Endodermal cell (in vitro differentiated cells): Measurements from ENCODE around the gene PTPRT. TPM values are rescaled to one million over a fixed set of nuclear protein-coding genes. Genes with fewer than 3 reads are reported as not detected.

Experiments
- DNase-seq: peaks from one replicate; pipeline ENCODE4 v3.0.0-alpha.2; 2017
- H3K27ac ChIP-seq: 2 replicates; pipeline ENCODE4 v1.5.1; 2013; ENCODE audit warnings: mild to moderate bottlenecking, low read depth, low read length, moderate library complexity
- H3K27me3 ChIP-seq: 2 replicates; pipeline ENCODE4 v1.6.1; 2013; ENCODE audit warnings: mild to moderate bottlenecking, low read length, moderate library complexity; ENCODE audit not compliant: insufficient read depth, control insufficient read depth, poor library complexity, severe bottlenecking
- H3K36me3 ChIP-seq: 2 replicates; pipeline ENCODE4 v1.7.0; 2013; ENCODE audit warnings: mild to moderate bottlenecking, low read length, moderate library complexity; ENCODE audit not compliant: control insufficient read depth, insufficient read depth
- H3K4me1 ChIP-seq: one replicate; pipeline ENCODE4 v1.7.0; 2013; ENCODE audit warnings: low read length; ENCODE audit not compliant: control insufficient read depth, insufficient read depth
- H3K4me3 ChIP-seq: 2 replicates; pipeline ENCODE4 v1.5.1; 2013; ENCODE audit warnings: mild to moderate bottlenecking, low read length, moderate library complexity
- H3K9ac ChIP-seq: 2 replicates; pipeline ENCODE4 v1.6.1; 2013; ENCODE audit warnings: mild to moderate bottlenecking, low read length, moderate library complexity; ENCODE audit not compliant: poor library complexity, severe bottlenecking; ENCODE audit errors: extremely low read depth
- H3K9me3 ChIP-seq: 2 replicates; pipeline ENCODE4 v1.6.1; 2013; ENCODE audit warnings: mild to moderate bottlenecking, low read length, moderate library complexity; ENCODE audit not compliant: control insufficient read depth
- H3K27ac Mint-ChIP-seq: 2 replicates; pipeline ENCODE4 v1.8.0; 2020; ENCODE audit warnings: mixed read lengths
- H3K27me3 Mint-ChIP-seq: 2 replicates; pipeline ENCODE4 v1.8.0; 2021; ENCODE audit warnings: mild to moderate bottlenecking, mixed read lengths; ENCODE audit not compliant: insufficient read depth
- H3K36me3 Mint-ChIP-seq: 2 replicates; pipeline ENCODE4 v1.8.0; 2020; ENCODE audit warnings: low read depth, mixed read lengths
- H3K4me1 Mint-ChIP-seq: 2 replicates; pipeline ENCODE4 v1.8.0; 2020; ENCODE audit warnings: mixed read lengths
- H3K4me3 Mint-ChIP-seq: 2 replicates; pipeline ENCODE4 v1.8.0; 2020; ENCODE audit warnings: mild to moderate bottlenecking, moderate library complexity, mixed read lengths
- H3K9me3 Mint-ChIP-seq: 2 replicates; pipeline ENCODE4 v1.8.0; 2020; ENCODE audit warnings: mild to moderate bottlenecking, mixed read lengths
- CTCF ChIP-seq: fragments of 200-600 bp; sonication (generic); conservative IDR thresholded peaks from 2 replicates; pipeline ENCODE4 v1.5.0; 2021; ENCODE audit warnings: antibody characterized with exemption, mild to moderate bottlenecking
- WGBS, 2 experiments: methylation state at CpG; one replicate each; pipeline versions ENCODE4 v1.1.5 to v1.1.7; 2013; ENCODE audit warnings: missing lambda C conversion rate in 2 of 2, mixed read lengths in 1 of 2; ENCODE audit not compliant: insufficient coverage in 1 of 2, insufficient read length in 1 of 2; 5-methylcytosine and 5-hydroxymethylcytosine counted together
- total RNA-seq, 2 donors: library from RNA; stranded (reverse); fragmentation: NEBNext Ultra II Directional in 1 of 2; extraction: Animal tissue kit (Norgen Biotek cat#: 25700) in 1 of 2; gene quantifications; 2 replicates in 1 of 2; 3 replicates in 1 of 2; pipeline ENCODE4 v1.2.1, GENCODE V29; 2021

The PTPRT gene
- total RNA-seq, 2 donors from 2014 or later, result 2.3 to 2.7 TPM

- Mint-ChIP-seq H3K27ac (no peak overlapping the region), H3K9me3 (peaks cover 14% of the 10 kb centered on the region), H3K4me3 (no peak overlapping the region), H3K36me3 (no peaks in the 10 kb centered on the region), H3K27me3 (no peaks in the 10 kb centered on the region), H3K4me1 (no peaks in the 10 kb centered on the region)
- 89% methylated on average over 1 of the region's 1 CpG; no CpG with 5 or more reads in 1 of the 2 experiments for WGBS, 2 experiments
- peaks cover 4% of the 10 kb centered on the region for H3K9me3 ChIP-seq
- DNase-seq, result no peak
- no peaks in the 10 kb centered on the region for H3K36me3 ChIP-seq
- H3K4me1 ChIP-seq, result no peaks in the 10 kb centered on the region
- no peak overlapping the region for H3K27ac ChIP-seq
- H3K27me3 ChIP-seq, result no peaks in the 10 kb centered on the region
- H3K4me3 ChIP-seq, result no peak overlapping the region
- no peak overlapping the region for H3K9ac ChIP-seq
- TF ChIP-seq CTCF, result no peak
These were observed 622.3 kb downstream of the PTPRT start for GRCh38 chr20:42567409-42567808.

- peak; percentile 11 for DNase-seq
- TF ChIP-seq CTCF, result no peak
- H3K4me1 Mint-ChIP-seq, result no peaks in the 10 kb centered on the region
- no peak overlapping the region for H3K4me3 Mint-ChIP-seq
- peaks cover 2% of the 10 kb centered on the region for H3K27me3 Mint-ChIP-seq
- Histone ChIP-seq H3K36me3 (no peaks in the 10 kb centered on the region), H3K27ac (no peak overlapping the region), H3K27me3 (no peaks in the 10 kb centered on the region), H3K4me1 (no peaks in the 10 kb centered on the region), H3K9me3 (peaks cover 4% of the 10 kb centered on the region), H3K9ac (no peak overlapping the region), H3K4me3 (no peak overlapping the region)
- no peaks in the 10 kb centered on the region for H3K36me3 Mint-ChIP-seq
- H3K27ac Mint-ChIP-seq, result no peak overlapping the region
- 80 to 83% methylated on average over 2 to 9 of the region's 9 CpGs for WGBS, 2 experiments
- no peaks in the 10 kb centered on the region for H3K9me3 Mint-ChIP-seq
These were observed 624.3 kb downstream of the PTPRT start for GRCh38 chr20:42565235-42565995.

GRCh38 chr20:42559665-42560064 is 630.0 kb downstream of the PTPRT start:
- Histone ChIP-seq H3K4me1 (no peaks in the 10 kb centered on the region), H3K9ac (no peak overlapping the region), H3K27ac (no peak overlapping the region), H3K4me3 (no peak overlapping the region), H3K27me3 (peaks cover 12% of the 10 kb centered on the region), H3K36me3 (no peaks in the 10 kb centered on the region), H3K9me3 (no peaks in the 10 kb centered on the region)
- H3K4me1 Mint-ChIP-seq, result no peaks in the 10 kb centered on the region
- no peak for TF ChIP-seq CTCF
- peaks cover 42% of the 10 kb centered on the region for H3K27me3 Mint-ChIP-seq
- no peak for DNase-seq
- H3K27ac Mint-ChIP-seq, result no peak overlapping the region
- no peak overlapping the region for H3K4me3 Mint-ChIP-seq
- H3K36me3 Mint-ChIP-seq, result no peaks in the 10 kb centered on the region
- H3K9me3 Mint-ChIP-seq, result no peaks in the 10 kb centered on the region
- 75 to 79% methylated on average over 1 to 4 of the region's 4 CpGs for WGBS, 2 experiments
